H9 (cell line): ENCODE results near the gene ACAD9. TPM values are rescaled to one million over a fixed set of nuclear protein-coding genes. Genes with fewer than 3 reads are reported as not detected.

ENCODE experiments used
- DNase-seq: peaks from one replicate; pipeline ENCODE4 v3.0.0-alpha.2; 2017
- H2AFZ ChIP-seq: one replicate; pipeline ENCODE4 v1.6.1; 2013; ENCODE audit warnings: mild to moderate bottlenecking, low read length, control low read depth, moderate library complexity
- H2AK5ac ChIP-seq: 2 replicates; pipeline ENCODE4 v1.6.1; 2013; ENCODE audit warnings: low read length, control low read depth, mixed read lengths; ENCODE audit not compliant: insufficient read length
- H2BK120ac ChIP-seq: one replicate; pipeline ENCODE4 v1.6.1; 2013; ENCODE audit warnings: low read depth, mild to moderate bottlenecking, low read length, control low read depth, inconsistent platforms; ENCODE audit not compliant: poor library complexity, severe bottlenecking
- H2BK12ac ChIP-seq: 2 replicates; pipeline ENCODE4 v1.6.1; 2013; ENCODE audit warnings: low read length, control low read depth, mixed read lengths, low read depth; ENCODE audit not compliant: insufficient read length
- H2BK15ac ChIP-seq: 2 replicates; pipeline ENCODE4 v1.6.1; 2013; ENCODE audit warnings: low read depth, low read length, control low read depth
- H2BK20ac ChIP-seq: one replicate; pipeline ENCODE4 v1.6.1; 2013; ENCODE audit warnings: low read depth, mild to moderate bottlenecking, low read length, control low read depth, inconsistent platforms; ENCODE audit not compliant: poor library complexity, severe bottlenecking
- H2BK5ac ChIP-seq: 2 replicates; pipeline ENCODE4 v1.6.1; 2013; ENCODE audit warnings: low read length, control low read depth, mixed read lengths; ENCODE audit not compliant: insufficient read length
- H3K14ac ChIP-seq: 2 replicates; pipeline ENCODE4 v1.6.1; 2013; ENCODE audit warnings: low read length, control low read depth; ENCODE audit not compliant: insufficient read depth
- H3K18ac ChIP-seq: 2 replicates; pipeline ENCODE4 v1.6.1; 2013; ENCODE audit warnings: low read depth, mild to moderate bottlenecking, mixed read lengths, low read length, control low read depth; ENCODE audit not compliant: insufficient read length
- H3K23ac ChIP-seq: 2 replicates; pipeline ENCODE4 v1.6.1; 2013; ENCODE audit warnings: low read length, control low read depth, mixed read lengths, low read depth; ENCODE audit not compliant: insufficient read length
- H3K23me2 ChIP-seq: 2 replicates; pipeline ENCODE4 v1.6.1; 2013; ENCODE audit warnings: low read depth, mild to moderate bottlenecking, mixed read lengths, low read length, control low read depth; ENCODE audit not compliant: insufficient read length, poor library complexity, severe bottlenecking
- H3K27ac ChIP-seq: 2 replicates; pipeline ENCODE4 v1.5.1; 2013; ENCODE audit warnings: low read length, control low read depth, mixed read lengths, low read depth; ENCODE audit not compliant: insufficient read length
- H3K27me3 ChIP-seq: 2 replicates; pipeline ENCODE4 v1.6.1; 2013; ENCODE audit warnings: low read length, control low read depth, inconsistent platforms; ENCODE audit not compliant: insufficient read depth
- H3K4ac ChIP-seq: 2 replicates; pipeline ENCODE4 v1.6.1; 2013; ENCODE audit warnings: low read depth, mild to moderate bottlenecking, control low read depth, inconsistent platforms, low read length, moderate library complexity
- H3K4me1 ChIP-seq: 2 replicates; pipeline ENCODE4 v1.6.1; 2013; ENCODE audit warnings: low read length, control low read depth, inconsistent platforms; ENCODE audit not compliant: insufficient read depth
- H3K4me2 ChIP-seq: 2 replicates; pipeline ENCODE4 v1.6.1; 2013; ENCODE audit warnings: low read length, control low read depth, mixed read lengths; ENCODE audit not compliant: insufficient read length, insufficient read depth
- H3K56ac ChIP-seq: 2 replicates; pipeline ENCODE4 v1.6.1; 2013; ENCODE audit warnings: low read depth, mild to moderate bottlenecking, mixed read lengths, low read length, control low read depth; ENCODE audit not compliant: insufficient read length
- H3K79me1 ChIP-seq: 2 replicates; pipeline ENCODE4 v1.6.1; 2013; ENCODE audit warnings: low read depth, mild to moderate bottlenecking, moderate library complexity, low read length, control low read depth, inconsistent platforms; ENCODE audit not compliant: insufficient read depth, poor library complexity, severe bottlenecking
- H3K79me2 ChIP-seq: 2 replicates; pipeline ENCODE4 v1.6.1; 2013; ENCODE audit warnings: low read length, control low read depth, inconsistent platforms; ENCODE audit not compliant: insufficient read depth
- H3K9ac ChIP-seq: 2 replicates; pipeline ENCODE4 v1.6.1; 2013; ENCODE audit warnings: low read length, control low read depth, mixed read lengths; ENCODE audit not compliant: insufficient read length; ENCODE audit errors: extremely low read depth
- H3K9me3 ChIP-seq: one replicate; pipeline ENCODE4 v1.6.1; 2013; ENCODE audit warnings: low read depth, low read length, inconsistent platforms; ENCODE audit not compliant: control insufficient read depth
- H3T11ph ChIP-seq: one replicate; pipeline ENCODE4 v1.6.1; 2013; ENCODE audit warnings: mild to moderate bottlenecking, low read length, control low read depth, inconsistent platforms
- H4K20me1 ChIP-seq: one replicate; pipeline ENCODE4 v1.6.1; 2013; ENCODE audit not compliant: control insufficient read depth, insufficient read length, insufficient read depth
- H4K5ac ChIP-seq: 2 replicates; pipeline ENCODE4 v1.6.1; 2013; ENCODE audit warnings: low read depth, mild to moderate bottlenecking, mixed read lengths, low read length, control low read depth; ENCODE audit not compliant: insufficient read length
- H4K8ac ChIP-seq: replicated peaks from 2 replicates; pipeline ENCODE4 v1.6.1; 2013; ENCODE audit warnings: low read length, control low read depth, mixed read lengths, low read depth; ENCODE audit not compliant: insufficient read length
- H4K91ac ChIP-seq: 2 replicates; pipeline ENCODE4 v1.6.1; 2013; ENCODE audit warnings: low read depth, mild to moderate bottlenecking, moderate library complexity, mixed read lengths, low read length, control low read depth; ENCODE audit not compliant: insufficient read length
- H3K27ac Mint-ChIP-seq, 3 experiments: 2 replicates in 2 of 3; 3 replicates in 1 of 3; pipeline ENCODE4 v1.8.0; 2020 to 2021; ENCODE audit warnings: mixed read lengths in 3 of 3, mild to moderate bottlenecking in 1 of 3, moderate library complexity in 1 of 3
- H3K27me3 Mint-ChIP-seq: 2 replicates; pipeline ENCODE4 v1.8.0; 2021; ENCODE audit warnings: low read depth, mild to moderate bottlenecking, moderate library complexity, mixed read lengths
- H3K36me3 Mint-ChIP-seq, 3 experiments: 2 replicates in 2 of 3; 3 replicates in 1 of 3; pipeline ENCODE4 v1.8.0; 2020 to 2021; ENCODE audit warnings: low read depth in 3 of 3, mixed read lengths in 3 of 3; ENCODE audit not compliant: insufficient read depth in 1 of 3
- H3K4me1 Mint-ChIP-seq, 2 experiments: 2 replicates each; pipeline ENCODE4 v1.8.0; 2020; ENCODE audit warnings: mixed read lengths in 2 of 2
- H3K4me3 Mint-ChIP-seq, 2 experiments: 2 replicates in 1 of 2; 3 replicates in 1 of 2; pipeline ENCODE4 v1.8.0; 2020 to 2021; ENCODE audit warnings: mild to moderate bottlenecking in 2 of 2, mixed read lengths in 2 of 2, moderate library complexity in 1 of 2
- H3K9me3 Mint-ChIP-seq, 2 experiments: 2 replicates in 1 of 2; 3 replicates in 1 of 2; pipeline ENCODE4 v1.8.0; 2020; ENCODE audit warnings: mild to moderate bottlenecking in 2 of 2, mixed read lengths in 2 of 2, moderate library complexity in 1 of 2
- WGBS: extraction: QIAGEN DNeasy Blood & Tissue Kit; methylation state at CpG from one replicate; pipeline ENCODE4 v1.1.7; 2013; ENCODE audit warnings: missing lambda C conversion rate, low lambda C conversion rate, mixed read lengths; ENCODE audit not compliant: insufficient read length; ENCODE audit errors: extremely low coverage; 5-methylcytosine and 5-hydroxymethylcytosine counted together
- total RNA-seq: library from RNA; stranded (reverse); gene quantifications from 2 replicates; pipeline ENCODE4 v1.2.1, GENCODE V29; 2021
- TF ChIP-seq, protein P1 (sequence below): fragments of 200-600 bp; sonication (generic); conservative IDR thresholded peaks from 3 replicates; pipeline ENCODE4 v1.8.0; 2021; ENCODE audit warnings: antibody characterized with exemption, mild to moderate bottlenecking

Gene ACAD9
- total RNA-seq, 1 experiment from 2014 or later = 43.1 TPM

DNA sequence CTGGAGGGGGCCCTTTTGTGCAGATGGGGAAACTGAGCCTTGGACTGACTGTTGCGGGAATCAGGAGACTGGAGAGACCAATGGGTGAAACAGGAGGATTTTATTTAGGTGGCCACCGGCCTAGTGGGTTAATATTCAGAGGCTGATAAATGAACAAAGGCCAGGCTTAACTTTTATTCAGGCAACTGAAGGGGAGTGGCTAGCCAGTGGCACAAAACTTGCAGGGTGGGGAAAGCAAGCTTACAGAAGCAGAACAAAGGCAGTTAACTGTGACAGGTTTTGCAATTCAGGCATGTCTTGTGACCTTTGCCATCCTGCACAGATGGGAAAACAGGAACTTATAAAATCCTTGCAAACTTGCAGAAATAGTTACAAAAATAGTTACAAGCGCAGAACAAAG is 24.9 kb upstream of the ACAD9 start:
- no peak overlapping the region for H3K27ac ChIP-seq
- no peaks in the 10 kb centered on the region for H3K23me2 ChIP-seq
- TF ChIP-seq, protein P1, sequence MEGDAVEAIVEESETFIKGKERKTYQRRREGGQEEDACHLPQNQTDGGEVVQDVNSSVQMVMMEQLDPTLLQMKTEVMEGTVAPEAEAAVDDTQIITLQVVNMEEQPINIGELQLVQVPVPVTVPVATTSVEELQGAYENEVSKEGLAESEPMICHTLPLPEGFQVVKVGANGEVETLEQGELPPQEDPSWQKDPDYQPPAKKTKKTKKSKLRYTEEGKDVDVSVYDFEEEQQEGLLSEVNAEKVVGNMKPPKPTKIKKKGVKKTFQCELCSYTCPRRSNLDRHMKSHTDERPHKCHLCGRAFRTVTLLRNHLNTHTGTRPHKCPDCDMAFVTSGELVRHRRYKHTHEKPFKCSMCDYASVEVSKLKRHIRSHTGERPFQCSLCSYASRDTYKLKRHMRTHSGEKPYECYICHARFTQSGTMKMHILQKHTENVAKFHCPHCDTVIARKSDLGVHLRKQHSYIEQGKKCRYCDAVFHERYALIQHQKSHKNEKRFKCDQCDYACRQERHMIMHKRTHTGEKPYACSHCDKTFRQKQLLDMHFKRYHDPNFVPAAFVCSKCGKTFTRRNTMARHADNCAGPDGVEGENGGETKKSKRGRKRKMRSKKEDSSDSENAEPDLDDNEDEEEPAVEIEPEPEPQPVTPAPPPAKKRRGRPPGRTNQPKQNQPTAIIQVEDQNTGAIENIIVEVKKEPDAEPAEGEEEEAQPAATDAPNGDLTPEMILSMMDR = no peak
- no peaks in the 10 kb centered on the region for H4K20me1 ChIP-seq
- H2BK120ac ChIP-seq = no peak overlapping the region
- no peak overlapping the region for H3K18ac ChIP-seq
- H2AFZ ChIP-seq = no peak overlapping the region
- Mint-ChIP-seq H3K4me1 (peaks cover 3 to 8% of the 10 kb centered on the region in 2 experiments), H3K27me3 (peaks cover 8% of the 10 kb centered on the region), H3K4me3 (no peak overlapping the region), H3K27ac (no peak overlapping the region), H3K36me3 (peaks cover 26 to 29% (median 28%) of the 10 kb centered on the region in 3 experiments), H3K9me3 (peaks cover 49 to 64% of the 10 kb centered on the region in 2 experiments)
- no peak for DNase-seq
- H2BK5ac ChIP-seq = no peak overlapping the region
- H3K4me1 ChIP-seq = no peaks in the 10 kb centered on the region
- no peak overlapping the region for H3K23ac ChIP-seq
- no peak overlapping the region for H3K14ac ChIP-seq
- no peak overlapping the region for H3K9ac ChIP-seq
- no peak overlapping the region for H3K56ac ChIP-seq
- H3K9me3 ChIP-seq = peaks cover 39% of the 10 kb centered on the region
- H3K79me1 ChIP-seq = no peaks in the 10 kb centered on the region
- H3T11ph ChIP-seq = no peak overlapping the region
- no peak overlapping the region for H3K4me2 ChIP-seq
- no peak overlapping the region for H4K5ac ChIP-seq
- H3K27me3 ChIP-seq = no peaks in the 10 kb centered on the region
- H3K79me2 ChIP-seq = no peaks in the 10 kb centered on the region
- no peak overlapping the region for H4K8ac ChIP-seq
- H2BK15ac ChIP-seq = no peak overlapping the region
- H4K91ac ChIP-seq = no peak overlapping the region
- H2BK20ac ChIP-seq = no peak overlapping the region
- no peak overlapping the region for H2BK12ac ChIP-seq
- no peak overlapping the region for H2AK5ac ChIP-seq
- H3K4ac ChIP-seq = no peak overlapping the region
- no CpG with 5 or more reads among the region's 3 CpGs for WGBS
